SK-N-MC (cell line): ENCODE data around the gene NLGN1.

Experiments
- EZH2 ChIP-seq: fragments of 200-600 bp; sonication (generic); IDR thresholded peaks from one replicate; pipeline ENCODE4 v1.6.1; 2017; ENCODE audit warnings: antibody characterized with exemption
- FOXP2 ChIP-seq: optimal IDR thresholded peaks from 2 replicates; pipeline ENCODE3; 2011; ENCODE audit warnings: mild to moderate bottlenecking, moderate library complexity; ENCODE audit not compliant: insufficient read depth; ENCODE audit errors: extremely low read length, control extremely low read depth
- POLR2AphosphoS5 ChIP-seq: IDR thresholded peaks from 2 replicates; pipeline ENCODE4 v1.6.1; 2012; ENCODE audit warnings: mild to moderate bottlenecking, low read depth, low read length, borderline replicate concordance

DNA sequence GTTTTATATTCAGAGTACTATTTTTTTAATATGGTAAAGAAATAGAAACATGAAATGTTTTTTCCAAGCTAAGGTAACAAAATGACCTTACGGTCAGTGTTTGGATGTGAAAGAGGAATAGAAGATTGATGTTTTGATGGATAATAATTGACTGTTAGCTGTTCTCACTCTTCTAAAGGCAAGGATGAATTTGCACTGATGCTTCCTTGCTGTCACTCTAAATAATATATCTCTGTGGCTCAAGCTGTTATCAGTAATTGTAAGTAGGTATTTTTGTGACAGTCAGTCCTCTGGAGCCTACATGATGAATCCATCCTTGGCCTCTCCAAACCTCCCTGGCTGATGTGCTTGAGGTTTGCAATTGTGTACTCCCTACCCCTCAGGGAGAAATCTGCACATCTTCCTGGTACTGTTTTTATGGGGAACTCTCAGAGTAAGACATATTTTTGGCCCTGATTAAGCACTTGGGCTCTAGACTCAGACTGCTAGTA, 283.7 kb downstream of the NLGN1 start:
- TF ChIP-seq EZH2 (no peak), POLR2AphosphoS5 (no peak), FOXP2 (no peak)
